Activated T-cell treated with anti-CD3 and anti-CD28 coated beads for 1 hour (primary cell): ENCODE data around the gene SLC43A1.
A peak's percentile ranks its signal among the peaks of the same experiment; 100 is the strongest.

ENCODE experiments used
- DNase-seq: peaks from one replicate; pipeline ENCODE4 v3.0.0-alpha.2; 2020; ENCODE audit warnings: low read depth

SLC43A1 gene

GRCh38 chr11:57527056-57527631 lies 11.6 kb upstream of the SLC43A1 start:
- peak; percentile 72 for DNase-seq

- DNase-seq: no peak
Measured at GRCh38 chr11:57523419-57523818, 7.9 kb upstream of the SLC43A1 start.

- no peak for DNase-seq
Measured at GRCh38 chr11:57521116-57521515, 5.6 kb upstream of the SLC43A1 start.

- DNase-seq: no peak
Measured at GRCh38 chr11:57516061-57516443, 550 bp upstream of the SLC43A1 start.

DNA sequence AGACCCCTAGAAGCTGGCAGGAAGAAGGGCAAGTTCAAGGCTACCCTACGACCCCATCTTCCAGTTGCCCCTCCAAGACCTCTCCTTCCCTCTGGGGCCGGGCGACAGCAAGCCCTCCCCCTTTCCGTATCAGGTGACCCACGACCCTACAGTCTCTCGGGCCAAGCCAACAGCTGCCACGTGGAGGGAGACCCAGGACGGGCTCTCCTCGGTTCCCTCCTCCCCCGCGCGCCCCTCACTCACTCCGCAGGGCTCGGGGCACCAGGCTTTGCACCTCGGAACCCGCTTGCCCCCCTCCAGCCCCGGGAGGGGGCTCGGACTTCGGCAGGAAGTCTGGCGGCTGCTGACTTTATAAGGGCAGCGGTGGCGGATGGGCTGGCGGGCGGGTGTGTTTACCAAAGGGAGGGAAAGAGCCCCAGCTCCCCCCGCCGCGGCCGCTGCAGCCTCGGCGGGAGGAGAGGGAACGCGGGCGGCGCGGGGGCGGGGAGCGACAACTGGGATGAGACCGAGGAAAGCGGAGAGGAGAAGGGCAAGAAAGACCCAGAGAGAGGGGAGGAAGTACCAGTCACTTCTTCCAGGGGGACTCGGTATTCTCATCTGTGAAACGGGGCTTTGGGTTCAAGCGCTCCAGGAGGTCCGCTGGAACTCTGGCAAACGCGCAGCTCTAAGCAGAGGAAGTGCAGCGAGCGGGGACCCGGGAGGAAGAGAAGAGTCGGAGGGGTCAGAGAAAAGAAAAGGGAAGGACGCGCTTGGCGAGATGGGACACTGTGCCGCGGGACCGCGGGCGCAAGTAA lies 767 bp downstream of the SLC43A1 start:
- DNase-seq: peak; percentile 52

- no peak for DNase-seq
Measured at GRCh38 chr11:57513911-57514537, 1.5 kb downstream of the SLC43A1 start.

GRCh38 chr11:57513452-57513795 lies 2.1 kb downstream of the SLC43A1 start:
- no peak for DNase-seq

DNA sequence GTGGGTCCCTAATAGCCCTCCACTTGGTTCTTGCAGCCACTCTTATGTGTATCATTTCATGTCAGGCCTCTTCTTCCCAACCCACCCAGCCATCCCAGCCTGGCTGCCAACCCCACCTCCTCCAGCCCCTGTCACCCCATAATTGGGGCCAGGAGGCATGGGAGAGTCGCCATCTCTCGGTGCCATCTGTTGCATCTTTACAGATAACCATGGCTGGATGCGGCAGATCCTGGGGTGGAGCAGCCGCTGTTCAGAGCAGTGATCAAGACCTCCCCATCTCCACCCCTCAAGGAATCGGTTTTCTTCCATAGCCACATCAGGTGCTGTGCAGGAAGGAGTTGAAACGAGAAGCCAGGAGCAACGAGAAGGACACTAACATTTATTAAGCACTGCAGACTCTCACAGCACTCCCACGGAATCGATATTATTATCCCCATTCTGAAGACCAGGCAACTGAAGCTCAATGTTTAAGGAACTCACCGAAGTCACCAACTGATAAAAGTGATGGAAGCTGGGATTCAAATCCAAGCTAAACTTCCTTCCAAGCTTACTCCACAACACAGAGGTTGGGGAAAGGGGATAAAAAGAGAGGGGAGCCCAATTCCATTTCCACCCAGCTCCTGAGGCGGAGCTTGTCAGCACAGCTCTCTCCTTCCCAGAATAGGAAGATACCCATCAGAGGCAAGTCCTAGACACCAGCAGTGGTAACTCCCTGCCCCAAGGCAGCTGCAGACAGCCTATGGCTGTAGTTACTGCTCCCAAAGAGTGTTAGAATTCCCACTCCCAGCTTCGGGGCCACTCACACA lies 2.7 kb downstream of the SLC43A1 start:
- no peak for DNase-seq

GRCh38 chr11:57511741-57512430 lies 3.6 kb downstream of the SLC43A1 start:
- no peak for DNase-seq

DNA sequence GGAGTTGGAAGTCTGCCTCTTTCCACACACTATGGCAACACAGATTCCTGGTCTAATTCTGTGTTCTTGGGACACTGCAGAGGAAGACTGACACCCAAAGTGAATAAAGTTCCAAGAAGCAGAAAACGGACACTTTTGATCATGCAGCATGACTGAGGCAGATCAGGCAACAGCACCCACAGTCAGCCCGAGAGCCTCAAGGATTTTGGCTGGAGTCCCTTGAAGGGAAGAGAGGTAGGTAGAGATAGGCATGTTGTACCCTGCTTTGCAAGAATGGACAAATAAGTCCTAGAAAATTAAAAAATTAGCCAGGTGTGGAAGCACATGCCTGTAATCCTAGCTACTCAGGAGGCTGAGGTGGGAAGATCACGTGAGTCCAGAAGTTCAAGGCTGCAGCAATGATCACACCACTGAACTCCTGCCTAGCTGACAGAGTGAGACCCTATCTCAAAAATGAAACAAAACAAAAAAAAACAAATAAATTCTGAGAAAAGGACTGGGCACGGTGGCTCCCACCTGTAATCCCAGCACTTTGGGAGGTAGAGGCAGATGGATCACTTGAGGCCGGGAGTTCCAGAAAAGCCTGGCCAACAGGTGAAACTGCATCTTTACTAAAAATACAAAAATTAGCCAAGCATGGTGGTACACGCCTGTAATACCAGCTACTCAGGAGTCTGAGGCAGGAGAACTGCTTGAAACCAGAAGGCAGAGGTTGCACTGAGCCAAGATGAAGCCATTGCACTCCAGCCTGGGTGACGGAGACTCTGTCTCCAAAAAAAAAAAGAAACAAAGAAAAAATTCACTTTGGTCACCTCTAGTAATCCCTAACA lies 6.9 kb downstream of the SLC43A1 start:
- no peak for DNase-seq

- DNase-seq: no peak
Measured at GRCh38 chr11:57506522-57506921, 9.0 kb downstream of the SLC43A1 start.

- DNase-seq: no peak
Measured at GRCh38 chr11:57504511-57504910, 11.0 kb downstream of the SLC43A1 start.

DNA sequence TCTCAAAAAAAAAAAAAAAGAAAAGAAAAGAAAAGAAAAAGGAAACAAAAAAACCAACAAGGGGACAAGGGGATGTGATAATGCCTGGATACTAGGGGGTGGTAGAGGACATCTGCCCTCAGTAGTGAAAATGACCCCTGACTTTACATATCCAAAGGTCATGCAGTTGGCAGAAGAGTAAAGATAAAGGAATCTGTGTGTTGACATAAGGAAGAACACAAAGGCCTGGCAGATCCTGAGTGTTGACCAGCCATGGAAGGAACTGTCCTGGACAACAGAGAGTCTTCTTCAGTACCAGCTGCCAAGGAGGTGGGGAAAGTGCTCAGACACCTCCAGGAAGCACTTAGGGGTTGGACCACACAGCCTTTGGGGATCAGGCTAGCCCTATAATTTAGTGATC lies 12.6 kb downstream of the SLC43A1 start:
- DNase-seq: no peak

- no peak for DNase-seq
Measured at GRCh38 chr11:57502376-57502775, 13.1 kb downstream of the SLC43A1 start.

- DNase-seq: no peak
Measured at GRCh38 chr11:57501953-57502352, 13.5 kb downstream of the SLC43A1 start.

GRCh38 chr11:57500926-57501325 lies 14.6 kb downstream of the SLC43A1 start:
- DNase-seq: no peak

- DNase-seq: no peak
Measured at GRCh38 chr11:57500515-57500914, 15.0 kb downstream of the SLC43A1 start.

DNA sequence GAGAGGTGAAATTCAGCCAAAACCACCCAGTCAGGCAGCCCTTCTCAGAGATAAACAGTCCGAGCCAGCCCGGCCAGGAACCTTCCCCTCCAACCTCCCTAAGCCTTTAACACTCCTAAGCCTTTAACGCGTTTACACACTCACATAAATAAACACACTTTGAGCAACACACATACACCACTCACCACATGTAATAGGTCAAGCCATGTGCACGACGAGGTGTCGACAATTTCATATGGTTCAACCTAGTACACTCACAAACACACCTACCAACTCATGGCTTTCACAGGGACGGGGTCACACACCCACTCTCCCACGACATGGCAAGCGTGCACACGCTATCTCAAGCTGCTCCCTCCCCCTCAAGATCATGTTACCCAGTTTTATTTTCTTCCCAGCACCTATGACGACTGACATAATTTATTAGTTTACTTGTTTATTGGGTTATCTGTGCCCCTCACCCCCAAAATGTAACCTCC lies 15.5 kb downstream of the SLC43A1 start:
- no peak for DNase-seq

- no peak for DNase-seq
Measured at GRCh38 chr11:57499413-57499982, 16.0 kb downstream of the SLC43A1 start.

DNA sequence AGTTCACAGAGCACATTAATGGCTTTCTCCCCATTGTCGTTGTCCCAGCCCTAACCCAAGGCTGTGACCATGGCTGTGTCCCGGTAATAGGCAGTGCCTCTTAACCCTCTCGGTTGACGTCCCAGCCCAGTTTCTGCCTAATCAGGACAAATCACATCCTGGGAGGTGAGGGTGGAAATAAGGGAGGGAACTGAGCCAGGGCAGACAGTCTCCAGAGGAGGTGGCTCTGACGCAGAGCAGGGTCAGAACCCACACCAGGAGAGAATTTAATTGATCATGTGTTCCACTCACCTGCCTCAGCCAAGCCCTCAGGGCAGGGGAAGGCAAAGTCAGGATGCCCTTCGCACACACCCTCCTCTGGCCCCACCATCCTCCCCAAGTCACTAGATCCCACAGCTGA lies 17.0 kb downstream of the SLC43A1 start:
- no peak for DNase-seq
